ENCODE measurements around the gene ASMTL.

GRCh38 chrX:1416327-1416784 lies 36.4 kb downstream of the ASMTL start:
- TF ChIP-seq SIN3A (IDR thresholded peaks at IDR 0.05; ENCODE audit: borderline replicate concordance, low read depth, low read length): no peak
- TF ChIP-seq, protein P1, sequence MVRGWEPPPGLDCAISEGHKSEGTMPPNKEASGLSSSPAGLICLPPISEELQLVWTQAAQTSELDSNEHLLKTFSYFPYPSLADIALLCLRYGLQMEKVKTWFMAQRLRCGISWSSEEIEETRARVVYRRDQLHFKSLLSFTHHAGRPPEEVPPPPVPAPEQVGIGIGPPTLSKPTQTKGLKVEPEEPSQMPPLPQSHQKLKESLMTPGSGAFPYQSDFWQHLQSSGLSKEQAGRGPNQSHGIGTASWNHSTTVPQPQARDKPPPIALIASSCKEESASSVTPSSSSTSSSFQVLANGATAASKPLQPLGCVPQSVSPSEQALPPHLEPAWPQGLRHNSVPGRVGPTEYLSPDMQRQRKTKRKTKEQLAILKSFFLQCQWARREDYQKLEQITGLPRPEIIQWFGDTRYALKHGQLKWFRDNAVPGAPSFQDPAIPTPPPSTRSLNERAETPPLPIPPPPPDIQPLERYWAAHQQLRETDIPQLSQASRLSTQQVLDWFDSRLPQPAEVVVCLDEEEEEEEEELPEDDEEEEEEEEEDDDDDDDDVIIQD (CRISPR knock-in tag; IDR thresholded peaks at IDR 0.05; ENCODE audit: low read depth): no peak
- no peak for TF ChIP-seq MYC (CRISPR knock-in tag; IDR thresholded peaks at IDR 0.05; ENCODE audit: borderline replicate concordance)
- no peak for TF ChIP-seq POLR2AphosphoS5 (IDR thresholded peaks at IDR 0.05; ENCODE audit: low read depth, low read length)
- TF ChIP-seq, protein P2, sequence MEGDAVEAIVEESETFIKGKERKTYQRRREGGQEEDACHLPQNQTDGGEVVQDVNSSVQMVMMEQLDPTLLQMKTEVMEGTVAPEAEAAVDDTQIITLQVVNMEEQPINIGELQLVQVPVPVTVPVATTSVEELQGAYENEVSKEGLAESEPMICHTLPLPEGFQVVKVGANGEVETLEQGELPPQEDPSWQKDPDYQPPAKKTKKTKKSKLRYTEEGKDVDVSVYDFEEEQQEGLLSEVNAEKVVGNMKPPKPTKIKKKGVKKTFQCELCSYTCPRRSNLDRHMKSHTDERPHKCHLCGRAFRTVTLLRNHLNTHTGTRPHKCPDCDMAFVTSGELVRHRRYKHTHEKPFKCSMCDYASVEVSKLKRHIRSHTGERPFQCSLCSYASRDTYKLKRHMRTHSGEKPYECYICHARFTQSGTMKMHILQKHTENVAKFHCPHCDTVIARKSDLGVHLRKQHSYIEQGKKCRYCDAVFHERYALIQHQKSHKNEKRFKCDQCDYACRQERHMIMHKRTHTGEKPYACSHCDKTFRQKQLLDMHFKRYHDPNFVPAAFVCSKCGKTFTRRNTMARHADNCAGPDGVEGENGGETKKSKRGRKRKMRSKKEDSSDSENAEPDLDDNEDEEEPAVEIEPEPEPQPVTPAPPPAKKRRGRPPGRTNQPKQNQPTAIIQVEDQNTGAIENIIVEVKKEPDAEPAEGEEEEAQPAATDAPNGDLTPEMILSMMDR (CRISPR knock-in tag; IDR thresholded peaks at IDR 0.05): no peak
- no peak for TF ChIP-seq EZH2 (conservative IDR thresholded peaks at IDR 0.05; ENCODE audit: low read depth, low read length)
- TF ChIP-seq ZNF124 (CRISPR knock-in tag; IDR thresholded peaks at IDR 0.05): no peak
- TF ChIP-seq, protein P3, sequence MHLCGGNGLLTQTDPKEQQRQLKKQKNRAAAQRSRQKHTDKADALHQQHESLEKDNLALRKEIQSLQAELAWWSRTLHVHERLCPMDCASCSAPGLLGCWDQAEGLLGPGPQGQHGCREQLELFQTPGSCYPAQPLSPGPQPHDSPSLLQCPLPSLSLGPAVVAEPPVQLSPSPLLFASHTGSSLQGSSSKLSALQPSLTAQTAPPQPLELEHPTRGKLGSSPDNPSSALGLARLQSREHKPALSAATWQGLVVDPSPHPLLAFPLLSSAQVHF (CRISPR knock-in tag; IDR thresholded peaks at IDR 0.05): no peak
- no peak for TF ChIP-seq SMAD1 (CRISPR knock-in tag; IDR thresholded peaks at IDR 0.05; ENCODE audit: borderline replicate concordance, low read depth)
- no peak for TF ChIP-seq RFXAP (CRISPR knock-in tag; IDR thresholded peaks at IDR 0.05; ENCODE audit: borderline replicate concordance)
- TF ChIP-seq, protein P4, sequence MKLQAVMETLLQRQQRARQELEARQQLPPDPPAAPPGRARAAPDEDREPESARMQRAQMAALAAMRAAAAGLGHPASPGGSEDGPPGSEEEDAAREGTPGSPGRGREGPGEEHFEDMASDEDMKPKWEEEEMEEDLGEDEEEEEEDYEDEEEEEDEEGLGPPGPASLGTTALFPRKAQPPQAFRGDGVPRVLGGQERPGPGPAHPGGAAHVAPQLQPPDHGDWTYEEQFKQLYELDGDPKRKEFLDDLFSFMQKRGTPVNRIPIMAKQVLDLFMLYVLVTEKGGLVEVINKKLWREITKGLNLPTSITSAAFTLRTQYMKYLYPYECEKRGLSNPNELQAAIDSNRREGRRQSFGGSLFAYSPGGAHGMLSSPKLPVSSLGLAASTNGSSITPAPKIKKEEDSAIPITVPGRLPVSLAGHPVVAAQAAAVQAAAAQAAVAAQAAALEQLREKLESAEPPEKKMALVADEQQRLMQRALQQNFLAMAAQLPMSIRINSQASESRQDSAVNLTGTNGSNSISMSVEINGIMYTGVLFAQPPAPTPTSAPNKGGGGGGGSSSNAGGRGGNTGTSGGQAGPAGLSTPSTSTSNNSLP (IDR thresholded peaks at IDR 0.05; ENCODE audit: low read depth, low read length): no peak
- TF ChIP-seq, protein P5, sequence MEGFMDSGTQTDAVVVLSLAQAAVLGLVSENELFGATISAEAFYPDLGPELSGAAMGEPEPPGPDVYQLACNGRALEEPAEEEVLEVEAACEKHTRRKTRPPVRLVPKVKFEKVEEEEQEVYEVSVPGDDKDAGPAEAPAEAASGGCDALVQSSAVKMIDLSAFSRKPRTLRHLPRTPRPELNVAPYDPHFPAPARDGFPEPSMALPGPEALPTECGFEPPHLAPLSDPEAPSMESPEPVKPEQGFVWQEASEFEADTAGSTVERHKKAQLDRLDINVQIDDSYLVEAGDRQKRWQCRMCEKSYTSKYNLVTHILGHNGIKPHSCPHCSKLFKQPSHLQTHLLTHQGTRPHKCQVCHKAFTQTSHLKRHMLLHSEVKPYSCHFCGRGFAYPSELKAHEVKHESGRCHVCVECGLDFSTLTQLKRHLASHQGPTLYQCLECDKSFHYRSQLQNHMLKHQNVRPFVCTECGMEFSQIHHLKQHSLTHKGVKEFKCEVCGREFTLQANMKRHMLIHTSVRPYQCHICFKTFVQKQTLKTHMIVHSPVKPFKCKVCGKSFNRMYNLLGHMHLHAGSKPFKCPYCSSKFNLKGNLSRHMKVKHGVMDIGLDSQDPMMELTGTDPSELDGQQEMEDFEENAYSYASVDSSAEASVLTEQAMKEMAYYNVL (CRISPR knock-in tag; IDR thresholded peaks at IDR 0.05; ENCODE audit: borderline replicate concordance): no peak
- no peak for TF ChIP-seq FOXM1 (CRISPR knock-in tag; IDR thresholded peaks at IDR 0.05)
- TF ChIP-seq, protein P6, sequence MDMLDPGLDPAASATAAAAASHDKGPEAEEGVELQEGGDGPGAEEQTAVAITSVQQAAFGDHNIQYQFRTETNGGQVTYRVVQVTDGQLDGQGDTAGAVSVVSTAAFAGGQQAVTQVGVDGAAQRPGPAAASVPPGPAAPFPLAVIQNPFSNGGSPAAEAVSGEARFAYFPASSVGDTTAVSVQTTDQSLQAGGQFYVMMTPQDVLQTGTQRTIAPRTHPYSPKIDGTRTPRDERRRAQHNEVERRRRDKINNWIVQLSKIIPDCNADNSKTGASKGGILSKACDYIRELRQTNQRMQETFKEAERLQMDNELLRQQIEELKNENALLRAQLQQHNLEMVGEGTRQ (IDR thresholded peaks at IDR 0.05; ENCODE audit: low read depth, low read length): no peak
- TF ChIP-seq, protein P6 (CRISPR knock-in tag; IDR thresholded peaks at IDR 0.05; ENCODE audit: borderline replicate concordance): no peak
